DMS114 treated with DMSO at 0.1 percent for 48 hours (cell line): ENCODE data around the gene MAGI2.

Experiments
- DNase-seq: peaks from one replicate; lab custom pipeline; 2025; ENCODE audit not compliant: unreplicated experiment; lab: John Stamatoyannopoulos, UW

MAGI2 gene

GRCh38 chr7:78213402-78213801 is 1240.1 kb downstream of the MAGI2 start:
- no peak for DNase-seq

- DNase-seq: no peak
Observed at GRCh38 chr7:78212476-78213060, 1240.9 kb downstream of the MAGI2 start.

- no peak for DNase-seq
Observed at GRCh38 chr7:78207269-78207668, 1246.2 kb downstream of the MAGI2 start.

- DNase-seq: no peak
Observed at GRCh38 chr7:78206769-78207168, 1246.7 kb downstream of the MAGI2 start.

GRCh38 chr7:78203042-78203720 is 1250.3 kb downstream of the MAGI2 start:
- no peak for DNase-seq

GRCh38 chr7:78198756-78199155 is 1254.7 kb downstream of the MAGI2 start:
- no peak for DNase-seq

GRCh38 chr7:78197447-78197846 is 1256.0 kb downstream of the MAGI2 start:
- DNase-seq: no peak

- no peak for DNase-seq
Observed at GRCh38 chr7:78195281-78195680, 1258.2 kb downstream of the MAGI2 start.

GRCh38 chr7:78194611-78195010 is 1258.9 kb downstream of the MAGI2 start:
- no peak for DNase-seq

- no peak for DNase-seq
Observed at GRCh38 chr7:78191475-78192079, 1261.9 kb downstream of the MAGI2 start.

GRCh38 chr7:78189762-78190161 is 1263.7 kb downstream of the MAGI2 start:
- DNase-seq: no peak

GRCh38 chr7:78185149-78185745 is 1268.2 kb downstream of the MAGI2 start:
- DNase-seq: no peak

GRCh38 chr7:78184299-78184698 is 1269.2 kb downstream of the MAGI2 start:
- DNase-seq: no peak

GRCh38 chr7:78179827-78180477 is 1273.5 kb downstream of the MAGI2 start:
- DNase-seq: no peak

- no peak for DNase-seq
Observed at GRCh38 chr7:78179211-78179610, 1274.3 kb downstream of the MAGI2 start.

GRCh38 chr7:78178319-78178718 is 1275.1 kb downstream of the MAGI2 start:
- no peak for DNase-seq

- DNase-seq: no peak
Observed at GRCh38 chr7:78176171-78176570, 1277.3 kb downstream of the MAGI2 start.

- DNase-seq: no peak
Observed at GRCh38 chr7:78175330-78176100, 1278.0 kb downstream of the MAGI2 start.

GRCh38 chr7:78173666-78174065 is 1279.8 kb downstream of the MAGI2 start:
- no peak for DNase-seq

- DNase-seq: no peak
Observed at GRCh38 chr7:78172933-78173591, 1280.4 kb downstream of the MAGI2 start.
